Vagina (tissue), 2 donors: ENCODE measurements around the gene ZNF416.

Source experiments
- CTCF ChIP-seq, 3 experiments: fragments of 450-650 bp in 2 of 3; fragments of 200-600 bp in 1 of 3; sonication (generic) in 1 of 3; IDR thresholded peaks; one replicate each; pipeline ENCODE4 v1.5.1; 2017 to 2019; ENCODE audit warnings: antibody characterized with exemption in 3 of 3, mild to moderate bottlenecking in 2 of 3, moderate library complexity in 2 of 3
- POLR2A ChIP-seq, 2 donors: fragments of 450-650 bp; IDR thresholded peaks; one replicate each; pipeline ENCODE4 v1.6.1; 2017; ENCODE audit warnings: antibody characterized with exemption in 2 of 2, mild to moderate bottlenecking in 2 of 2, moderate library complexity in 2 of 2
- POLR2AphosphoS5 ChIP-seq, 2 donors: sonication (generic); formaldehyde crosslinking; IDR thresholded peaks; one replicate each; pipeline ENCODE4 v1.9.0; 2017; ENCODE audit warnings: antibody characterized with exemption in 2 of 2, mild to moderate bottlenecking in 2 of 2, low read depth in 1 of 2; ENCODE audit not compliant: insufficient read depth in 1 of 2

- no peak for TF ChIP-seq CTCF (IDR thresholded peaks at IDR 0.05)
- TF ChIP-seq POLR2A (IDR thresholded peaks at IDR 0.05) = no peak
- no peak for TF ChIP-seq POLR2AphosphoS5 (IDR thresholded peaks at IDR 0.05; ENCODE audit: insufficient read depth in 1 of 2, low read depth in 1 of 2)
These were observed 26.3 kb downstream of the ZNF416 start for GRCh38 chr19:57552432-57552831.
